HG02588 (cell line): ENCODE data around the gene LNPEP.
"Not testable (repeated sequence)": the region's sequence is repeated elsewhere in the genome, so short reads cannot be mapped to it uniquely, and the experiment has no call there.

Source experiments
- ATAC-seq: cut with Tn5 transposase; IDR thresholded peaks from one replicate; pipeline ENCODE4 v1.9.1; 2021; ENCODE audit warnings: mild to moderate bottlenecking, moderate library complexity; ENCODE audit not compliant: unreplicated experiment

Gene LNPEP

DNA sequence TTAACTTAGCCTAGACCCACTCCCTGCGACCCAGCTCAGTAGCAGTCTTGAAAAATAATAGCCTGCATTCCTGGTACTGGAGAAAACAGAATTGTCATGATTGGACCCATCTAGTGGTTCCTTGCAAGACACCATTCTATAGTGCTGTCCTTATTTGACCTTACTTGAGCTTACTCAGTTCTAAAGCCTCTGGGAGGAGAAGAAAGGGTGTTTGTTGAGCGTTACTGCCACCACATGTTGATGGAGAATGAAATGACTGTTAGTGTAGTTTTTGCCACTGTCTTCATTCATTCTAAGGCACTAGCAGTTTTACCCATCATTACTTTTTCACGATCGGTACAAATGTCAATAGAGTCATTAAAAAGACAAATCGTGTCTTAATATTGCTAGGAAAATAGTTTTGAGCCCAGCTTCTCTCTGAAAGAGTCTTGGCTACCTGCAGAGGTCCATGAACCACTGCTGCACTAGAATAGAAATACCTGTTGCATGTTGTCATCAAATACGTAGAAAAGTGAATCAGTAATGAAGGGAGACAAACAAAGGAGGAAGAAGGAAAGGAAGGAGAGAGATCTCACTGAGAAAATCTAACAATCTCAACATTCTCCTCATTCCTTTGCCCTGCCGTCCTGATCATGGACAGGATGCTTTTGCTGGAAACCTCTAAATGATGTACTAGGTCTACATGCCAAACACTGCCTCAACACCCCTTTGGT, 110.5 kb downstream of the LNPEP start:
- ATAC-seq, result no peak

DNA sequence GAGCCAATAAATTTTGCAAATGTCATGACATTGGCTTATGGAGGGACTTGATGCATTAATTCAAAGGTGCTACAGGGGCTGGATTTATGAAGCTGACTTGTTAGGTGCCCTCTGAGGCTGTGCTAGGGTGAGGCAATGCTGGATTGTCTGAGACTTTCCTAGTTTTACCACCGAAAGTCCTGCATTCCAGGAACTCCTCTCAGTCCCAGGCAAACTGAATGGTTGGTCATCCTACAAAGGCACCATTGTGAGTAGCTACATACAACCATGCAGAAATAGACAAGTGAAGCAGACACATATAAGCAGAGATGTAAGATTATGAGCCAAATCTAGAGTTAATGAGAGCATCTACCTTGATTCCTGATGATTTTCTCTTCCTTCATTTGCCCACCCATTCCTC, 111.2 kb downstream of the LNPEP start:
- ATAC-seq, result no peak

DNA sequence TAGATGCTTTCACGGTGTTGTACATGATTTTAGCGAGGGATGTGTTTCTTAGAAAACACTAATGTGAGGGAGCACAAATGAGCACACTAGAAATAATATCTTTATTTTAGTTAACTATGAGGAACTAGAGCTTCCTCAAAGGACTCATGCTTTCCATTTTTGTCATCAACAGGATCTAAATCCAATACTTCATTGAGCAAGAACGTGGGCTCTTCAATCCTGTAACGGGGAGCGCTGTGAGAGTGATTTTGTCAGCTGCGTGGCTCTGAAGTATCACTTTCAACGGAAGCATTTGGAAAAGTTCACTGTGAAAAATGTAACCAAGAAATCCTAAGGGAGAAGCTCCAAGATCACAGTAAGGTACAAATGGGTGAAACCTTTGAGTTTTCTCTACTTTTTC, 113.3 kb downstream of the LNPEP start:
- ATAC-seq, result no peak

DNA sequence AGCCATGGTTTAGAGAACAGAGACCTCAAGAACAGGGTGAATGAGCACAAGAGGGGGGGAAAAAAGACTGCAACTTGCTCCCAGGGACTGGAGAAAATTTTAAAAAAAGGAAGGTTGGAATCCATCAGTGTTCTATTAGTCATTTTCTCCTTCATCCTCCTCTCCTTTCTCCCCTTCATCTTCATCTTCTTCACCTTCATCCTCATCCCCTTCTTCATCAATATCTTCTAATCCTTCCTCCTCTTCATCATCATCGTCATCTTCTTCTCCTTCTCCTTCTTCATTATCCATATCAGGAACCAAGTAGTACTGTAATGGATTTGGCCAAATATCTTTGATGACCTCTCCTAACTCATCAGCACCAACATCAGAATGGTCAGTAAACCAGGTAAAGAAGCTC, 120.4 kb downstream of the LNPEP start:
- ATAC-seq, result no peak

DNA sequence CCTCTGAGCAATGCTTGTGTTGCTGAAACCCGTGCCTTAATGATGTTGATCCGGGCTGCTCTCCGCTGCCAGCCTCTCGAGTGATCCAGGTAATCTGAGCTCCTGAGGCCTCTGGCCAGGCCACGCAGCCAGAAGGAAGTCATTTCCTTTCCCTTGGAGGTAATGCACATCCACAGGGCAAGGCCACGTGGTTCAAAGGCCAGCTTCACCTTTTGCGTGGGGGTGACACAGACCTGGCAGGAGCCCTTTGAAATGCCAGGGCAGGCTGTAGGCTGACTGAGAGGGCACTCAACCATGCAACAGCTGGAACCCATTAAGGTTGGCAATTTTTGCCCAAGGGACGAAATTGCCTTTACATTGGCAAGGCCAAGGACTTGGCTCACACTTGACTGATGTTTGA, 126.2 kb downstream of the LNPEP start:
- ATAC-seq, result no peak

DNA sequence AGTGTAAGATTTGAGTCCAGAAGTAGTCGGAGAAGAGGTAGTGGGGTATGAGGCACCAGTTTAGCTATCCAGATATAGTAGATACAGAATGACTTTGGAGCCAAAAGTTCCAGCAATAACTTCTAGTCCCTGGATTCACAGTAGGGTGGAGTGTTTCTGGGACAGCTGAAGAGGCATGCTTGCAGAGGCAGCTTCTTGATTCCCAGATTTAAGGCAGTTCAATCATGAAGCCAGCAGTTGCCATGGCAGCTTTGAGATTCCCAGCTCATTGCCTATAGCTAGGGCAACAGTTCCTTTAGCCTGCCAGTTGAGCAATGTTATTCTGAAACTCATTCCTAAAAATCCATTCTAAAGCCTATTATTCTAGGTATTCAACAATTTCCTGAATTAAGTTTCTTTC, 127.4 kb downstream of the LNPEP start:
- no peak for ATAC-seq

DNA sequence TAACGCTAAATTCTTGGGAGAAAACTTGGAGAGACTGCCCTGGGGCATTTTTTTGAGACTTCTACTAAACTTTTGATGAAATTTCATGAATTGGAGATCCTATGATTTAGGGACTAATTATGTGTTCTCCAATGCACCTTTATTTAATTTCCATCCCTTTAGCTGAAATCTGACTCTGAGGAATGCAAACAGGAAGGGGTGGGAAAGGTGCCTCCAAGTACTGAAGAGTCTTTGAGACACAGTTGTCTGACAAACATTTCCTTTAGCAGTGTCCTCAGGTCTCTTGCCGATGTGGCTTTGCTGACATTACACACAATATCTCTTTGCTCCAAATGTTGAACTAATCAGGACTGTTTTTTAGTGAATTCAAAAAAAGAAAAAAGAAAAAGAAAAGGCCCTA, 129.6 kb downstream of the LNPEP start:
- ATAC-seq, result no peak

DNA sequence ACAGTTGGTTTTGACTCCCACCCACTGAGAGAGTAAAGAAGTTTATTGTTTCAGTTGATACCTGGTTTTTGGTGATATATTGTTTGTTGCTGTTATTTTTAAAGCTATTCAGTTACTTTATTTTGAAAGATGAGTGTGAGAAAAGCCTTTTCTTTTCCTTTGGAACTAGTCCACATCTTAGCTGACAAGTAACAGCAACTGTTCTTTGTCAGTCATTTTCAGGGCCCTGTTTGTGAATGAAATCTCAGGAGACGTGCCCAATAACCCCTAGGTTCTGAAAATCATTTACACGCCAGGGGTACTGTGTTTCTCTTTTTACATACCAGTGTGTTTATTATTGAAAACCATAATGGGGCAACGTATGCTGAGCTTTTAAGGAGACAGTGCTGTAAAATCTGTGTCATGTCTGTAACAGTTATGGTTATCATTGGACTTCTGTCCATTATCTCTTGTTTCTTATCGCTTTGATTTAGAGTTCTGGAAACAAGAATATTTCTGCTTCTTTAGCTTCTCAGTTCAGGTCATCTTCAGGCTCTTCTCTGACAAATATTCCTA, 131.5 kb downstream of the LNPEP start:
- ATAC-seq, result no peak

DNA sequence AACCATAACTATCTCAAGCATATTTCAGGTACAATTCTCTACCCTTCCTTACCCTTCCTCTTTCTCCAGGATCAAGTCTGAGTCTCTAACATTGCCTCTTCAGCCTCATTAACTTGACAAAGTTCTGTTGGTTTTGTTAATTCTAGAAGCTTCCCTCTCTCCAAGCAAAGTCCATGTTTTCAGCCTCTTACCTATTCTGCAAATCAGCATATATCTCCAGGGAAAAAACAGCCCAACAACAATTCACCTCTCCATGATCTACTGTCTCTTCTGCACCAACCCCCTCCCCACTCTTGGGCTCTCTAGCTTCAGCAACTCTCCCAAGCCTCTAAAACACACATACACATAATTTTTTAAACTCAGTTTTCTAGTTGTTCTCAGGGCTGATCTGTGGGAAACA, 134.4 kb downstream of the LNPEP start:
- no peak for ATAC-seq

DNA sequence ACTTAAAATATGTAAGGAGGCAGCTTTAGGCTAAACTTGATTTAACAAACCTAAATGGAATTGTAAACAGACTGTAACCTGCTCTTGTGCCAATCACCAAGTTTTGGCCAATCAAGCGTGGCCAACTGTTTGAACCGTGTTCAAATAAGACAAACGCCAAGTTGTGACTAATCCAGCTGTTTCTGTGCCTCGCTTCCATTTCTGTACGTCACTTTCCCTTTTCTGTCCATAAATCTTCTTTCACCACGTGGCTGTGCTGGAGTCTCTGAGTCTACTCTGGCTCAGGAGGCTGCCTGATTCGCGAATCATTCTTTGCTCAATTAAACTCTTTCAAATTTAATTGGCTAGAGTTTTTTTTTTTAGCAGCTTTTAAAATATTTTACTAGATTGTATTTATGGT, 135.2 kb downstream of the LNPEP start:
- no peak for ATAC-seq

DNA sequence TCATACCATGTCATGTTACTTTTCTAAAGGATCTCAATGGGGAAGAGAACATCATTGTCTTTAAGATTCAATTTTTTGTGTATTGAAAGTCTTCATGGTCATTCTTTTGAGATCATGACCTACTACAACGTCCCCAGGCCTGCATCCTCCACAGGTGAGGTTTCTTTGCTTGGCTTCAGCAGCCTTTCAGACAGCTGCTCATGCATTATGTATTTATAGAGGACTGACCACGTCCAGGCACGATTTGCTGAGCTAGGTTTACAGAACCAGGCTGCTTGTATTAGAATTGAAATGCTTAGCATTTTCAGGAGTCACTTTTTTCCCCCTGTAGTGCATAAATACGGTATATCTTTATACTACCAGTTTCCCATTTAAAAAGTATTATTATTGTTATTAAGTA, 136.1 kb downstream of the LNPEP start:
- no peak for ATAC-seq

DNA sequence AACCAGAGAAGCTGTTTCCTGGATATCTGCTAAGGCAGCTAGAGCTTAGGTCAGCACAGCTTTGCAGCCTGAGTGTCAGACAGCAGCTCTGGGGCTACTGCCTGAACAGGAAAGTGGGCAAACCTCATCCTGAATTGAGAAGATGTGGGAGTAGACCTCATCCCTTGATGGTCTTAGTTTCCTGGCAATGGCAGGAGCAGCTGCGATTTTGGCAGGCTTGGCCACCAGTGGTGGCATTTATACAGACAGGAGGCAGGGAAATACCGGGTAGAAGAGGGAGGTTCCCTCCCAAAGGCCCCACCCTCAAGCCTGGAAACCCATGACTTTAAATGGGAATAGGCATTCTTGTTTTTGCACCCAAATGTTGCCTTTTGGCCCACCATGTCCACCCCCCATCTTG, 136.8 kb downstream of the LNPEP start:
- ATAC-seq, result no peak

DNA sequence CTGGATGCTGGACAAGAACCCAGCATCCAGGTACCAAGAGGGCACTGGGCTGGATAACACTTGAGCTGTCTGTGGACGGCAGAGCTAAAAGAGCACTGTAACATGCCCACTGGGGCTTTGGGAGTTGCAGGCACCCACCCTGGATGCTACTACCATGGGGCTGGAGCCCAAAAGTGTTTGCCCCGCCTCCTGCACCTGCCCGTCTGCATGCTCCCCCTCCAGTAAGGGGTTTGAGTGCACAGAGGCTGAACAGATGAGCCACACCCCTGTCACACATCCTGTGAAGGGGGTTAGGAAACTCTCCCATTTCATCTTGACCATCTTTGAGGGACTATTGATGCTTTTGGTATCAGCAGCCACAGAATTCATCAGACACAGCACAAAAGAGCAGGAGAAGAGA, 137.5 kb downstream of the LNPEP start:
- ATAC-seq, result no peak

DNA sequence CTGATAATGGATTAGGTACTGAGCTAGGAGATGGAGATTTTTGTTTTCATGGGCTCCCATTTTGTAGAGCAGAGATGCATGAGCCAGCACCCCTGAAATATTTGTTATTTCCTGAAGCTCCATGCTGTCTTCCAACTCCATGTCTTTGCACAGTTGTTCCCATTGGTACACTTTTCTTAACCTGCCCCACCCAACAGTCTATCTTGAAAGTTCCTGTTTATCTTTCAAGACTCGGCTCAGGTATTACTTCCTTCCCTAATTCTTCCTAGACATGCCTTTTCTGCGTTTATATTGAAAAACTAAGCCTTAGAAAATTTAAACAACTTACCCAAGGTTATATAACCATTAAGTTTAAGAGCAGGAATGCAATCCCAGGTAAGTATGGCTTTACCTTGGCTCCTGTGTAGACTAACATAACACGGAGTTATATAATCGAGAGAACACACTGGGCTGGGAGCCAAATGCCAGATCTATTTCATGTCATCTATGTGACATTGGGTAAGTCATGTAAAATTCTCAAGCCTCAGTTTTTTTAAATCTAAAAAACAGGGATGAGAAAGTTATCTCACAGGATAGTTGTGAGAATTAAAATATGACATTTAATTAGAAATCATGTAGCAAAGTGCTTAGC, 139.1 kb downstream of the LNPEP start:
- no peak for ATAC-seq

DNA sequence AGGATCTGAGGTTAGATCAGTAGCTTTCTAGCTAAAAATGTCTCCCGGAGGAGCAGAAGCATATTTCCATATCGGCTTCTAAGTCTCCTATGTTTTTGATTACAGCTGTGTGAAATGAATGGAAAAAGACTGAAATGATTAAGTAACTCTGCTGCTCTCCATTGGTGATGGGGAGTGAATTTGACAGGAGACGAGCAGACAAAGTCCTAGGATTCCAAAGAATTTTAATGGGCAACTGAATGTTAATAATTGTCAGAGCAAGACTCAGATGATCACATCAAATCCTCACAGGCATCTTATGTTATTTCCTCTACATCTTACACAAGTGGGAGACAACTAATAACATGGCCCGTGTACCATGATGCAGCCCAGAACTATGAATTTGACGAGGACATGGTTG, 139.8 kb downstream of the LNPEP start:
- ATAC-seq, result no peak

DNA sequence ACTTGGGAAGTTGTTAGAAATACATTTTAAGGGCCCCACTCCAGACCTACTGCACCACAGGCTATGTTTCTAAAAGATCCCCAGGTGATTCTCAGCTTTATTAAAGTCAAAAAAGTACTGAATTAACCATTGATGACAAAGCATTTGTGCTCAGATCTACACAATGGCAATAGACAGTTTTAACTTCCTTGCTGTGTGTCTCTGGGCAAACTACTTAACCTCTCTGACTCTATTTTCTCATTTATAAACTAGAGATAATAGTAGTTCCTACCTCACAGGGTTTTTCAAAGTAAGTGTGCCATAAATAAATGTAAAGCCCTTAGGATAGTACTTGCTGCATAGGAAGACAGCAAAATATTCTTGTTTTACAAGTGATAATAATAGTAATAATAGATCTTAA, 140.2 kb downstream of the LNPEP start:
- no peak for ATAC-seq

DNA sequence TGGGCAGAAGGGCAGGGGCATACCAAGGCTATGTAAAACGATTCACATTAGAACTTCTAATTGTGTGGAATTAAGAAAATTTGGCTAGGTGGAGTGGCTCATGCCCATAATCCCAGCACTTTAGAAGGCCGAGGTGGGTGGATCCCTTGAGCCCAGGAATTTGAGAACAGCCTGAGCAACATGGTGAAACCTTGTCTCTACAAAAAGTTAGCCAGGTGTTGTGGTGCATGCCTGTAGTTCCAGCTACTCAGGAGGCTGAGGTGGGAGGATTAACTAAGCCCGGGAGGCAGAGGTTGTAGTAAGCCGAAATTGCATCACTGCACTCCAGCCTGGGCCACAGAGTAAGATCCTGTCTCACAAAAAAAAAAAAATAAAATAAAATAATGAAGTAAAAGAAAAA, 141.4 kb downstream of the LNPEP start:
- ATAC-seq, result no peak

DNA sequence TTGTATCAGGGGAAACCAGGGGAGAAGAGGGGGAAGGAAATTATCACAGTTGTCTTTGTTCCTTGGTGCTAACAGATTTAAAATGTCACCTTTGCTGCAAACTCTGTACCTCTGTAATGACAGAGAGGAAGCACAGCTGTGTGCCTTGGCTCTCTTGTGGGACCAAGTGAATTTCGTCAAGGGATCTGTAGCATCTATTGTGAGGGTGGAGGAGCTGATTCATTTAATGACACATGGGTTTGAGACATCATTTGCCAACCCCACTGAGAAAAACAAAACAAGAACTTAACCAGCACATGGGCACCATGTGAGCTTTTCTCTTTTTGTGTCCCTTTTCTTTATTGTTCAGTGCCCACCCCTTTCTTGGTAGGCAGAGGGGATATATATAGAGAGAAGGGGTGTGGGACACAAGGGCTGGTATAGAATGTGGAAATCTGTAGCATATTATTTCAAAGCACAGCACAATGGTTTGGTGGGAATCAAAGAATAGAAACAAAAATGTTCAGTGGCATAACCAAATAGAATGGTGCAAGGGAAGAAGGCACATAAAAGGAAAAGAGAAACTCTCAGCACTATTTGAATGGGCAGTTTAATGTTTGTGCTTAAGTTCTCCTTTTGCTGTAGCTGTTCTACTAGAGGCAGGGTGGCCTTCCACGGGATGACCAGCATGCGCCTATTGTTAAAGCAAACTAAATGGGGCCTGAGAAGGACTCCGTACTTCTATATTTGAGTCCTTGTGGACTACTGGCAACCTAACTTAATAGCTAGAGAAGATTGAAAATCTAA, 143.3 kb downstream of the LNPEP start:
- no peak for ATAC-seq

DNA sequence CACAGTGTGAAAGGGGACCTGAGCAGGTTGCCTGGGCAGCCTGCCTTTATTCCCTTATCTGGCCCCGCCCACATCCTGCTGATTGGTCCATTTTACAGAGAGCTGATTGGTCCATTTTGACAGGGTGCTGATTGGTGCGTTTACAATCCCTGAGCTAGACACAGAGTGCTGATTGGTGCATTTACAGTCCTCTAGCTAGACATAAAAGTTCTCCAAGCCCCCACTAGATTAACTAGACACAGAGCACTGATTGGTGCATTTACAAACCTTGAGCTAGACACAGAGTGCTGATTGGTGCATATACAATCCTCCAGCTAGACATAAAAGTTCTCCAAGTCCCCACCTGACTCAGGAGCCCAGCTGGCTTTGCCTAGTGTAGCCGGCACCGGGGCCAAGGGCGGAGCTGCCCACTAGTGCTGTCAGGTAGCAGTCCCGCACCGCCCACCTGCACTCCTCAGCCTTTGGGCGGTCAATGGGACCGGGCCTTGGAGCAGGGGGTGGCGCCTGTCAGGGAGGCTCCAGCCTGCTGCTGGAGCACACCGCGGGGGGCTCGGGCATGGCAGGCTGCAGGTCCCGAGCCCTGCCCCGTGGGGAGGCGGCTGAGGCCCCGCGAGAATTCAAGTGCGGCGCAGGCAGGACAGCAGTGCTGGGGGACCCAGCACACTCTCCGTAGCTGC, 149.0 kb downstream of the LNPEP start:
- not testable (repeated sequence) for ATAC-seq

DNA sequence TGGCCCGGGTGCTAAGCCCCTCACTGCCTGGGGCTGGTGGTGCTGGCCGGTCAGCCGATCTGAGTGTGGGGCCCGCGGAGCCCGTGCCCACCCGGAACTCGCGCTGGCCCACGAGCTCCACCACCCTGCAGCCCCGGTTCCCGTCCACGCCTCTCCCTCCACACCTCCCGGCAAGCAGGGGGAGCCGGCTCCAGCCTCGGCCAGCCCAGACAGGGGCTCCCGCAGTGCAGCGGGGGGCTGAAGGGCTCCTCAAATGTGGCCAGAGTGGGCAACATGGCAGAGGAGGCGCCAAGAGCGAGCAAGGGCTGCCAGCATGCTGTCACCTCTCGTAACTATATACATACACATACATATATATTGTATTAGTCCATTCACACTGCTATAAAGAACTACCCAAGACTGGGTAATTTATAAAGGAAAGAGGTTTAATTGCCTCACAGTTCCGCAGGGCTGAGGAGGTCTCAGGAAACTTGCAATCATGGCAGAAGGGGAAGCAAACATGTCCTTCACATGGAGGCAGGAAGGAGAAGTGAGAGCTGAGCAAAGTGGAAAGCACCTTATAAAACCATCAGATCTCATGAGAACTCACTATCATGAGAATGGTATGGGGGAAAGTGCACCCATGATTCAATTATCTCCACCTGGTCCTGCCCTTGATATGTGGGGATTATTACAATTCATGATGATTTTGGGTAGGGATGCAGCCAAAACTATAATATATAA, 149.7 kb downstream of the LNPEP start:
- no peak for ATAC-seq
